Esophagus muscularis mucosa (tissue), 4 donors: ENCODE measurements around the gene MYO10.

Experiments
- EP300 ChIP-seq: sonication (generic); formaldehyde crosslinking; IDR thresholded peaks from one replicate; pipeline ENCODE4 v1.6.1; 2017; ENCODE audit warnings: antibody characterized with exemption
- POLR2A ChIP-seq: fragments of 450-650 bp; IDR thresholded peaks from one replicate; pipeline ENCODE4 v1.6.1; 2017; ENCODE audit warnings: antibody characterized with exemption, moderate library complexity, mild to moderate bottlenecking, low read depth
- POLR2AphosphoS5 ChIP-seq, 2 donors: sonication (generic); formaldehyde crosslinking; IDR thresholded peaks; one replicate each; pipeline ENCODE4 v1.6.1; 2017; ENCODE audit warnings: antibody characterized with exemption in 2 of 2
- TF ChIP-seq, protein P1 (sequence below), 3 experiments: fragments of 200-600 bp in 2 of 3; fragments of 450-650 bp in 1 of 3; sonication (generic) in 2 of 3; IDR thresholded peaks; one replicate each; pipeline ENCODE4 v1.5.1; 2017 to 2019; ENCODE audit warnings: antibody characterized with exemption in 3 of 3, mild to moderate bottlenecking in 2 of 3, moderate library complexity in 1 of 3

DNA sequence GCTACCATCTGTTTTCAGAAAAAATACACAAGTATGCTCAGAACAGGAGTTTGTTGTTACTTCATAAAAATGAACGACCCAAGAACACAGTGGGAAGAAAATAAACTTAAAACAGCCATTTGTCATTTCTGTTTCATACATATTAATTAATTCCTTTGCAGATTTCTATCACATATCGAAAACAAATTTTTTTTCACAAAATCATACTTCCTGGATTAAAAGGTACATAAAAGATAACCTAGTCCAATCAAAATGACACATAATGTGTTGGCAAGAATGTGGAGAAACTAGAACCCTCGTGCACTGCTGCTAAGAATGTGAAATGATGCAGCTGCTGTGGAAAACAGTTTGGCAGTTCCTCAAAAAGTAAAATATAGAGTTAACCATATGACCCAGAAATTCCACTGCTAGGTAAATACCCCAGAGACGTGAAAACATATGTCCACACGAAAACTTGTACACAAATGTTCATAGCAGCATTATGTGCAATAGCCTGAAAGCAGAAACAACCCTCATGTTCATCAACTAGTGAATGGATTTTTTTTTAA is 46.0 kb downstream of the MYO10 start:
- TF ChIP-seq, protein P1, sequence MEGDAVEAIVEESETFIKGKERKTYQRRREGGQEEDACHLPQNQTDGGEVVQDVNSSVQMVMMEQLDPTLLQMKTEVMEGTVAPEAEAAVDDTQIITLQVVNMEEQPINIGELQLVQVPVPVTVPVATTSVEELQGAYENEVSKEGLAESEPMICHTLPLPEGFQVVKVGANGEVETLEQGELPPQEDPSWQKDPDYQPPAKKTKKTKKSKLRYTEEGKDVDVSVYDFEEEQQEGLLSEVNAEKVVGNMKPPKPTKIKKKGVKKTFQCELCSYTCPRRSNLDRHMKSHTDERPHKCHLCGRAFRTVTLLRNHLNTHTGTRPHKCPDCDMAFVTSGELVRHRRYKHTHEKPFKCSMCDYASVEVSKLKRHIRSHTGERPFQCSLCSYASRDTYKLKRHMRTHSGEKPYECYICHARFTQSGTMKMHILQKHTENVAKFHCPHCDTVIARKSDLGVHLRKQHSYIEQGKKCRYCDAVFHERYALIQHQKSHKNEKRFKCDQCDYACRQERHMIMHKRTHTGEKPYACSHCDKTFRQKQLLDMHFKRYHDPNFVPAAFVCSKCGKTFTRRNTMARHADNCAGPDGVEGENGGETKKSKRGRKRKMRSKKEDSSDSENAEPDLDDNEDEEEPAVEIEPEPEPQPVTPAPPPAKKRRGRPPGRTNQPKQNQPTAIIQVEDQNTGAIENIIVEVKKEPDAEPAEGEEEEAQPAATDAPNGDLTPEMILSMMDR (IDR thresholded peaks at IDR 0.05) = no peak
- TF ChIP-seq POLR2A (no peak), EP300 (no peak), POLR2AphosphoS5 (IDR thresholded peaks at IDR 0.05) (no peak)
